ENCODE data around the gene GRB7. TPM values are rescaled to one million over a fixed set of nuclear protein-coding genes. Genes with fewer than 3 reads are reported as not detected.

Gene GRB7
- total and polyA plus RNA-seq, 10 of the 15 experiments (the other 5 are each of a cell fraction or from before 2014, with no cell fraction given), result 0.05 to 0.34 (median 0.19) TPM; not detected in 4

DNA sequence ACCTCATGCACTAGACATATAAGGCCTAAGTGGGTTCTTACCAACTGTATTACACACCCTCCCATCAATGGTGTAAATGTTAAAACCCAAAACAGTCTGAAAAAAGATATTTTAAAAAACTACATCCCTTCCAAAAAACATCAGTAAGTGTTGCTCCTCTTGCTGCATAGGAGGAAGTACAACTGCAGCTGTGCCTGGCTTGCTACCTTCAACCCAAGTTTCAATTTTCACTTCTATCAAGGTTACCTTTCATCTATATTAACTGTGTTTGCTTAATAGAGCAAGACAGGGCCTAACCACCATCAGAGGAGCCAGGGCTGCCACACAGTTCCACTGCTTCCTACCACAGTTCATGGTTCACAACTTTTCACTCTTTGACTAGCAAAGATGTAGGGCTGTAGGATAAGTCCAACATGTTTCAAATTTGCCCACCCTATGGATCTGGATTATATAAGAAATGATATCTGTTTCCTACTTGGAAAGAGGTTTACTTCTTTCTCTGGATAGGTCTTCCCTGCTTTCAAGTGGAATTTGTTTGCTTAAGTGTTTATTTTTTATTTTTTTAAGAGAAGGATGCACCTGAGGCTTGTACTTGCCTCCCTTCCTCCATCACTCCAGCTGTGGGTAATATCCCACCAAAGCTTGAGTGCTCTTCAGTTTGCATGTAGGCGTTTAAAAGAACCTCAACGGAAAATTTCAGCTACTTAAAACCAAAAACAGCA, 56.7 kb downstream of the GRB7 start (continued):
- peak; percentile 86 for TF ChIP-seq IKZF1 (conservative IDR thresholded peaks at IDR 0.05)
- TF ChIP-seq SMC3 (IDR thresholded peaks at IDR 0.05; ENCODE audit: borderline replicate concordance, low read length), result no peak
- peak; percentile 14 for TF ChIP-seq SMAD1 (IDR thresholded peaks at IDR 0.05; ENCODE audit: low read depth, partially characterized antibody)
- peak; percentile 64 for TF ChIP-seq NR2F1 (conservative IDR thresholded peaks at IDR 0.05)
- TF ChIP-seq HDAC6 (IDR thresholded peaks at IDR 0.05; ENCODE audit: unreplicated experiment), result no peak
- TF ChIP-seq, protein P1, sequence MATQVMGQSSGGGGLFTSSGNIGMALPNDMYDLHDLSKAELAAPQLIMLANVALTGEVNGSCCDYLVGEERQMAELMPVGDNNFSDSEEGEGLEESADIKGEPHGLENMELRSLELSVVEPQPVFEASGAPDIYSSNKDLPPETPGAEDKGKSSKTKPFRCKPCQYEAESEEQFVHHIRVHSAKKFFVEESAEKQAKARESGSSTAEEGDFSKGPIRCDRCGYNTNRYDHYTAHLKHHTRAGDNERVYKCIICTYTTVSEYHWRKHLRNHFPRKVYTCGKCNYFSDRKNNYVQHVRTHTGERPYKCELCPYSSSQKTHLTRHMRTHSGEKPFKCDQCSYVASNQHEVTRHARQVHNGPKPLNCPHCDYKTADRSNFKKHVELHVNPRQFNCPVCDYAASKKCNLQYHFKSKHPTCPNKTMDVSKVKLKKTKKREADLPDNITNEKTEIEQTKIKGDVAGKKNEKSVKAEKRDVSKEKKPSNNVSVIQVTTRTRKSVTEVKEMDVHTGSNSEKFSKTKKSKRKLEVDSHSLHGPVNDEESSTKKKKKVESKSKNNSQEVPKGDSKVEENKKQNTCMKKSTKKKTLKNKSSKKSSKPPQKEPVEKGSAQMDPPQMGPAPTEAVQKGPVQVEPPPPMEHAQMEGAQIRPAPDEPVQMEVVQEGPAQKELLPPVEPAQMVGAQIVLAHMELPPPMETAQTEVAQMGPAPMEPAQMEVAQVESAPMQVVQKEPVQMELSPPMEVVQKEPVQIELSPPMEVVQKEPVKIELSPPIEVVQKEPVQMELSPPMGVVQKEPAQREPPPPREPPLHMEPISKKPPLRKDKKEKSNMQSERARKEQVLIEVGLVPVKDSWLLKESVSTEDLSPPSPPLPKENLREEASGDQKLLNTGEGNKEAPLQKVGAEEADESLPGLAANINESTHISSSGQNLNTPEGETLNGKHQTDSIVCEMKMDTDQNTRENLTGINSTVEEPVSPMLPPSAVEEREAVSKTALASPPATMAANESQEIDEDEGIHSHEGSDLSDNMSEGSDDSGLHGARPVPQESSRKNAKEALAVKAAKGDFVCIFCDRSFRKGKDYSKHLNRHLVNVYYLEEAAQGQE (IDR thresholded peaks at IDR 0.05; ENCODE audit: low read depth, low read length), result no peak
- no peak; the same call in 1 of the 2 replicates for TF ChIP-seq CHD2 (IDR thresholded peaks at IDR 0.05; ENCODE audit: borderline replicate concordance, low read depth, low read length)
- no peak for TF ChIP-seq SRF (IDR thresholded peaks at IDR 0.05; ENCODE audit: low read depth in 2 of 2, low read length in 2 of 2)
- TF ChIP-seq MEF2A (IDR thresholded peaks at IDR 0.05; ENCODE audit: insufficient read depth, low read depth, low read length), result peak; percentile 65; the same call in 1 of the 2 replicates
- TF ChIP-seq POLR2AphosphoS2 (IDR thresholded peaks at IDR 0.05; ENCODE audit: low read depth, low read length), result no peak
- TF ChIP-seq ZNF24 (IDR thresholded peaks at IDR 0.05), result 0 out of 2 replicates have a peak, but pooled peaks have one; percentile 36
- TF ChIP-seq MXI1 (IDR thresholded peaks at IDR 0.05; ENCODE audit: low read depth, low read length), result 0 out of 2 replicates have a peak, but pooled peaks have one; percentile 18
- TF ChIP-seq SREBF2 (IDR thresholded peaks at IDR 0.05; ENCODE audit: low read length), result no peak
- peak; percentile 90 for TF ChIP-seq MTA3 (IDR thresholded peaks at IDR 0.05; ENCODE audit: borderline replicate concordance, low read length)
- 0 out of 2 replicates have a peak, but pooled peaks have one; percentile 2 for TF ChIP-seq BACH1 (IDR thresholded peaks at IDR 0.05; ENCODE audit: borderline replicate concordance)
- TF ChIP-seq STAT3 (IDR thresholded peaks at IDR 0.05; ENCODE audit: low read depth, low read length), result no peak
- TF ChIP-seq ZNF384 (IDR thresholded peaks at IDR 0.05; ENCODE audit: borderline replicate concordance, low read depth, low read length), result no peak
- peak; percentile 49 for TF ChIP-seq SP1 (IDR thresholded peaks at IDR 0.05; ENCODE audit: low read depth, low read length)
- TF ChIP-seq BCL11A (IDR thresholded peaks at IDR 0.05; ENCODE audit: low read depth, low read length), result peak; percentile 82
- TF ChIP-seq RBBP5 (conservative IDR thresholded peaks at IDR 0.05), result no peak
- no peak for TF ChIP-seq EGR1 (IDR thresholded peaks at IDR 0.05; ENCODE audit: borderline replicate concordance in 1 of 2, low read depth in 2 of 2, low read length in 2 of 2)
- no peak for TF ChIP-seq FOS (IDR thresholded peaks at IDR 0.05; ENCODE audit: borderline replicate concordance, extremely low read depth, insufficient read length)
- TF ChIP-seq, protein P2, sequence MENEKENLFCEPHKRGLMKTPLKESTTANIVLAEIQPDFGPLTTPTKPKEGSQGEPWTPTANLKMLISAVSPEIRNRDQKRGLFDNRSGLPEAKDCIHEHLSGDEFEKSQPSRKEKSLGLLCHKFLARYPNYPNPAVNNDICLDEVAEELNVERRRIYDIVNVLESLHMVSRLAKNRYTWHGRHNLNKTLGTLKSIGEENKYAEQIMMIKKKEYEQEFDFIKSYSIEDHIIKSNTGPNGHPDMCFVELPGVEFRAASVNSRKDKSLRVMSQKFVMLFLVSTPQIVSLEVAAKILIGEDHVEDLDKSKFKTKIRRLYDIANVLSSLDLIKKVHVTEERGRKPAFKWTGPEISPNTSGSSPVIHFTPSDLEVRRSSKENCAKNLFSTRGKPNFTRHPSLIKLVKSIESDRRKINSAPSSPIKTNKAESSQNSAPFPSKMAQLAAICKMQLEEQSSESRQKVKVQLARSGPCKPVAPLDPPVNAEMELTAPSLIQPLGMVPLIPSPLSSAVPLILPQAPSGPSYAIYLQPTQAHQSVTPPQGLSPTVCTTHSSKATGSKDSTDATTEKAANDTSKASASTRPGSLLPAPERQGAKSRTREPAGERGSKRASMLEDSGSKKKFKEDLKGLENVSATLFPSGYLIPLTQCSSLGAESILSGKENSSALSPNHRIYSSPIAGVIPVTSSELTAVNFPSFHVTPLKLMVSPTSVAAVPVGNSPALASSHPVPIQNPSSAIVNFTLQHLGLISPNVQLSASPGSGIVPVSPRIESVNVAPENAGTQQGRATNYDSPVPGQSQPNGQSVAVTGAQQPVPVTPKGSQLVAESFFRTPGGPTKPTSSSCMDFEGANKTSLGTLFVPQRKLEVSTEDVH (IDR thresholded peaks at IDR 0.05; ENCODE audit: low read depth, partially characterized antibody), result no peak
